Stimulated activated naive CD8-positive, alpha-beta T cell treated with anti-CD3 and anti-CD28 coated beads, Interleukin-15, Interleukin-2, amounts not matched to agents 100 ng/mL and 50 ng/mL, for 24 hours (primary cell): ENCODE data around the gene YPEL5.
"Not testable (repeated sequence)": the region's sequence is repeated elsewhere in the genome, so short reads cannot be mapped to it uniquely, and the experiment has no call there.

Experiments
- H3K27ac Mint-ChIP-seq: one replicate; pipeline ENCODE4 v1.8.0; 2021; ENCODE audit warnings: mild to moderate bottlenecking, mixed read lengths
- H3K27me3 Mint-ChIP-seq: one replicate; pipeline ENCODE4 v1.8.0; 2021; ENCODE audit warnings: mixed read lengths
- H3K36me3 Mint-ChIP-seq: one replicate; pipeline ENCODE4 v1.8.0; 2021; ENCODE audit warnings: low read depth, mixed read lengths
- H3K4me1 Mint-ChIP-seq: one replicate; pipeline ENCODE4 v1.8.0; 2021; ENCODE audit warnings: low read depth, mixed read lengths
- H3K4me3 Mint-ChIP-seq: one replicate; pipeline ENCODE4 v1.8.0; 2021; ENCODE audit warnings: mild to moderate bottlenecking, mixed read lengths
- H3K9me3 Mint-ChIP-seq: one replicate; pipeline ENCODE4 v1.8.0; 2021; ENCODE audit warnings: mixed read lengths

YPEL5 gene

GRCh38 chr2:30146337-30147195 is at the start of gene YPEL5:
TSS of gene YPEL5 (plus strand) at chr2:30147007. CDS start at chr2:30156652, 9,645 bp downstream.
- Mint-ChIP-seq H3K27me3 (no peaks in the 10 kb centered on the region), H3K9me3 (no peaks in the 10 kb centered on the region), H3K36me3 (peaks cover 22% of the 10 kb centered on the region), H3K4me1 (peaks cover 58% of the 10 kb centered on the region), H3K4me3 (peak within 1 kb of the TSS; percentile 87), H3K27ac (peak within 1 kb of the TSS; percentile 94)

GRCh38 chr2:30098266-30099005 is 48.4 kb upstream of the YPEL5 start:
- H3K27ac Mint-ChIP-seq: no peak overlapping the region
- H3K9me3 Mint-ChIP-seq: no peaks in the 10 kb centered on the region
- peaks cover 26% of the 10 kb centered on the region for H3K27me3 Mint-ChIP-seq
- no peaks in the 10 kb centered on the region for H3K36me3 Mint-ChIP-seq
- no peaks in the 10 kb centered on the region for H3K4me1 Mint-ChIP-seq
- H3K4me3 Mint-ChIP-seq: no peak overlapping the region

- H3K36me3 Mint-ChIP-seq, H3K4me3 Mint-ChIP-seq, H3K4me1 Mint-ChIP-seq, H3K27ac Mint-ChIP-seq, H3K9me3 Mint-ChIP-seq: not testable (repeated sequence)
- H3K27me3 Mint-ChIP-seq: peaks cover 23% of the 10 kb centered on the region
Observed at GRCh38 chr2:30099366-30099765, 47.4 kb upstream of the YPEL5 start.

- not testable (repeated sequence) for H3K36me3 Mint-ChIP-seq, H3K9me3 Mint-ChIP-seq, H3K27ac Mint-ChIP-seq, H3K4me3 Mint-ChIP-seq, H3K4me1 Mint-ChIP-seq
- H3K27me3 Mint-ChIP-seq: peaks cover 22% of the 10 kb centered on the region
Observed at GRCh38 chr2:30100691-30101090, 46.1 kb upstream of the YPEL5 start.

GRCh38 chr2:30104307-30104706 is 42.5 kb upstream of the YPEL5 start:
- Mint-ChIP-seq H3K4me3 (no peak overlapping the region), H3K27me3 (peaks cover 6% of the 10 kb centered on the region), H3K4me1 (no peaks in the 10 kb centered on the region), H3K9me3 (no peaks in the 10 kb centered on the region), H3K36me3 (no peaks in the 10 kb centered on the region), H3K27ac (no peak overlapping the region)

- Mint-ChIP-seq H3K27ac (no peak overlapping the region), H3K4me3 (no peak overlapping the region), H3K9me3 (no peaks in the 10 kb centered on the region), H3K4me1 (no peaks in the 10 kb centered on the region), H3K36me3 (no peaks in the 10 kb centered on the region), H3K27me3 (peaks cover 6% of the 10 kb centered on the region)
Observed at GRCh38 chr2:30105556-30105955, 41.3 kb upstream of the YPEL5 start.

- Mint-ChIP-seq H3K36me3 (no peaks in the 10 kb centered on the region), H3K4me3 (no peak overlapping the region), H3K27ac (no peak overlapping the region), H3K4me1 (no peaks in the 10 kb centered on the region), H3K9me3 (no peaks in the 10 kb centered on the region), H3K27me3 (peaks cover 6% of the 10 kb centered on the region)
Observed at GRCh38 chr2:30106543-30106942, 40.3 kb upstream of the YPEL5 start.

- H3K36me3 Mint-ChIP-seq: no peaks in the 10 kb centered on the region
- H3K9me3 Mint-ChIP-seq: no peaks in the 10 kb centered on the region
- peaks cover 5% of the 10 kb centered on the region for H3K27me3 Mint-ChIP-seq
- no peak overlapping the region for H3K27ac Mint-ChIP-seq
- H3K4me1 Mint-ChIP-seq: no peaks in the 10 kb centered on the region
- no peak overlapping the region for H3K4me3 Mint-ChIP-seq
Observed at GRCh38 chr2:30108192-30108591, 38.6 kb upstream of the YPEL5 start.

- peaks cover 4% of the 10 kb centered on the region for H3K27me3 Mint-ChIP-seq
- no peak overlapping the region for H3K27ac Mint-ChIP-seq
- H3K9me3 Mint-ChIP-seq: no peaks in the 10 kb centered on the region
- H3K36me3 Mint-ChIP-seq: no peaks in the 10 kb centered on the region
- H3K4me3 Mint-ChIP-seq: no peak overlapping the region
- no peaks in the 10 kb centered on the region for H3K4me1 Mint-ChIP-seq
Observed at GRCh38 chr2:30108851-30109250, 38.0 kb upstream of the YPEL5 start.

GRCh38 chr2:30109856-30110255 is 37.0 kb upstream of the YPEL5 start:
- H3K4me3 Mint-ChIP-seq: no peak overlapping the region
- no peaks in the 10 kb centered on the region for H3K27me3 Mint-ChIP-seq
- H3K9me3 Mint-ChIP-seq: no peaks in the 10 kb centered on the region
- no peak overlapping the region for H3K27ac Mint-ChIP-seq
- no peaks in the 10 kb centered on the region for H3K4me1 Mint-ChIP-seq
- no peaks in the 10 kb centered on the region for H3K36me3 Mint-ChIP-seq

GRCh38 chr2:30110773-30111172 is 36.0 kb upstream of the YPEL5 start:
- H3K27me3 Mint-ChIP-seq: no peaks in the 10 kb centered on the region
- H3K36me3 Mint-ChIP-seq: no peaks in the 10 kb centered on the region
- no peak overlapping the region for H3K4me3 Mint-ChIP-seq
- no peaks in the 10 kb centered on the region for H3K9me3 Mint-ChIP-seq
- H3K27ac Mint-ChIP-seq: no peak overlapping the region
- H3K4me1 Mint-ChIP-seq: peaks cover 8% of the 10 kb centered on the region

- not testable (repeated sequence) for H3K4me1 Mint-ChIP-seq, H3K9me3 Mint-ChIP-seq, H3K27me3 Mint-ChIP-seq, H3K36me3 Mint-ChIP-seq, H3K4me3 Mint-ChIP-seq, H3K27ac Mint-ChIP-seq
Observed at GRCh38 chr2:30111186-30111585, 35.6 kb upstream of the YPEL5 start.

GRCh38 chr2:30112561-30112960 is 34.2 kb upstream of the YPEL5 start:
- H3K9me3 Mint-ChIP-seq: no peaks in the 10 kb centered on the region
- H3K4me1 Mint-ChIP-seq: peaks cover 8% of the 10 kb centered on the region
- H3K27me3 Mint-ChIP-seq: no peaks in the 10 kb centered on the region
- no peaks in the 10 kb centered on the region for H3K36me3 Mint-ChIP-seq
- no peak overlapping the region for H3K27ac Mint-ChIP-seq
- no peak overlapping the region for H3K4me3 Mint-ChIP-seq

GRCh38 chr2:30113617-30114293 is 33.1 kb upstream of the YPEL5 start:
- H3K36me3 Mint-ChIP-seq: no peaks in the 10 kb centered on the region
- H3K27ac Mint-ChIP-seq: no peak overlapping the region
- no peaks in the 10 kb centered on the region for H3K27me3 Mint-ChIP-seq
- peaks cover 11% of the 10 kb centered on the region for H3K4me1 Mint-ChIP-seq
- H3K4me3 Mint-ChIP-seq: no peak overlapping the region
- H3K9me3 Mint-ChIP-seq: no peaks in the 10 kb centered on the region
